Measurements from ENCODE around the gene GRPR. TPM values are rescaled to one million over a fixed set of nuclear protein-coding genes. Genes with fewer than 3 reads are reported as not detected.
A peak's percentile ranks its signal among the peaks of the same experiment; 100 is the strongest.
"Not testable (repeated sequence)": the region's sequence is repeated elsewhere in the genome, so short reads cannot be mapped to it uniquely, and the experiment has no call there.

GRPR gene
- total RNA-seq, 1 experiment from 2014 or later = 0.92 TPM

- in situ Hi-C loops (cut with HindIII; ENCODE audit: low pct_unique_long_range_greater_than_20kb, low sequenced_read_pairs) = no loop called here
- no peak for DNase-seq (ENCODE audit: low read depth, low spot score)
These were observed 2.3 kb downstream of the GRPR start for GRCh38 chrX:16125520-16126149.

GRCh38 chrX:16130707-16131106 lies 7.3 kb downstream of the GRPR start:
- in situ Hi-C loops (cut with HindIII; ENCODE audit: low pct_unique_long_range_greater_than_20kb, low sequenced_read_pairs) = no loop called here
- DNase-seq (ENCODE audit: low read depth, low spot score) = no peak

GRCh38 chrX:16134936-16135335 lies 11.6 kb downstream of the GRPR start:
- in situ Hi-C loops (cut with HindIII; ENCODE audit: low pct_unique_long_range_greater_than_20kb, low sequenced_read_pairs) = no loop called here
- no peak for DNase-seq (ENCODE audit: low read depth, low spot score)

GRCh38 chrX:16136080-16136479 lies 12.7 kb downstream of the GRPR start:
- in situ Hi-C loops (cut with HindIII; ENCODE audit: low pct_unique_long_range_greater_than_20kb, low sequenced_read_pairs) = no loop called here
- no peak for DNase-seq (ENCODE audit: low read depth, low spot score)

- DNase-seq (ENCODE audit: low read depth, low spot score) = no peak
- in situ Hi-C loops (cut with HindIII; ENCODE audit: low pct_unique_long_range_greater_than_20kb, low sequenced_read_pairs) = no loop called here
These were observed 14.2 kb downstream of the GRPR start for GRCh38 chrX:16137416-16138107.

- DNase-seq (ENCODE audit: low read depth, low spot score) = peak; percentile 55
- in situ Hi-C loops (cut with HindIII; ENCODE audit: low pct_unique_long_range_greater_than_20kb, low sequenced_read_pairs) = no loop called here
These were observed 14.7 kb downstream of the GRPR start for GRCh38 chrX:16138108-16138427.

- in situ Hi-C loops (cut with HindIII; ENCODE audit: low pct_unique_long_range_greater_than_20kb, low sequenced_read_pairs) = no loop called here
- no peak for DNase-seq (ENCODE audit: low read depth, low spot score)
These were observed 17.1 kb downstream of the GRPR start for GRCh38 chrX:16140448-16140847.

- in situ Hi-C loops (cut with HindIII; ENCODE audit: low pct_unique_long_range_greater_than_20kb, low sequenced_read_pairs) = no loop called here
- DNase-seq (ENCODE audit: low read depth, low spot score) = no peak
These were observed 17.6 kb downstream of the GRPR start for GRCh38 chrX:16140983-16141382.

- in situ Hi-C loops (cut with HindIII; ENCODE audit: low pct_unique_long_range_greater_than_20kb, low sequenced_read_pairs) = no loop called here
- DNase-seq (ENCODE audit: low read depth, low spot score) = no peak
These were observed 18.3 kb downstream of the GRPR start for GRCh38 chrX:16141422-16142245.

- DNase-seq (ENCODE audit: low read depth, low spot score) = no peak
These were observed 18.8 kb downstream of the GRPR start for GRCh38 chrX:16142246-16142558.

GRCh38 chrX:16143968-16144367 lies 20.6 kb downstream of the GRPR start:
- DNase-seq (ENCODE audit: low read depth, low spot score) = no peak
- in situ Hi-C loops (cut with HindIII; ENCODE audit: low pct_unique_long_range_greater_than_20kb, low sequenced_read_pairs) = no loop called here

More at GRCh38 chrX:16142246-16142558, 18.8 kb downstream of the GRPR start:
- in situ Hi-C loops (cut with HindIII; ENCODE audit: low pct_unique_long_range_greater_than_20kb, low sequenced_read_pairs) = no loop called here

GRCh38 chrX:16144420-16144819 lies 21.1 kb downstream of the GRPR start:
- in situ Hi-C loops (cut with HindIII; ENCODE audit: low pct_unique_long_range_greater_than_20kb, low sequenced_read_pairs) = no loop called here
- no peak for DNase-seq (ENCODE audit: low read depth, low spot score)

GRCh38 chrX:16145093-16145492 lies 21.7 kb downstream of the GRPR start:
- DNase-seq (ENCODE audit: low read depth, low spot score); in situ Hi-C loops (cut with HindIII; ENCODE audit: low pct_unique_long_range_greater_than_20kb, low sequenced_read_pairs): not testable (repeated sequence)

- in situ Hi-C loops (cut with HindIII; ENCODE audit: low pct_unique_long_range_greater_than_20kb, low sequenced_read_pairs) = no loop called here
- no peak for DNase-seq (ENCODE audit: low read depth, low spot score)
These were observed 22.3 kb downstream of the GRPR start for GRCh38 chrX:16145656-16146055.

- no peak for DNase-seq (ENCODE audit: low read depth, low spot score)
- in situ Hi-C loops (cut with HindIII; ENCODE audit: low pct_unique_long_range_greater_than_20kb, low sequenced_read_pairs) = no loop called here
These were observed 25.5 kb downstream of the GRPR start for GRCh38 chrX:16148896-16149295.

GRCh38 chrX:16155581-16156096 lies 32.3 kb downstream of the GRPR start:
- DNase-seq (ENCODE audit: low read depth, low spot score) = no peak
- in situ Hi-C loops (cut with HindIII; ENCODE audit: low pct_unique_long_range_greater_than_20kb, low sequenced_read_pairs) = no loop called here

GRCh38 chrX:16156692-16157331 lies 33.4 kb downstream of the GRPR start:
- in situ Hi-C loops (cut with HindIII; ENCODE audit: low pct_unique_long_range_greater_than_20kb, low sequenced_read_pairs) = no loop called here
- DNase-seq (ENCODE audit: low read depth, low spot score) = no peak

- in situ Hi-C loops (cut with HindIII; ENCODE audit: low pct_unique_long_range_greater_than_20kb, low sequenced_read_pairs) = no loop called here
These were observed 37.4 kb downstream of the GRPR start for GRCh38 chrX:16160729-16161128.

More at GRCh38 chrX:16160729-16161128, 37.4 kb downstream of the GRPR start:
- DNase-seq (ENCODE audit: low read depth, low spot score) = no peak

Measured in SK-MEL-5 (cell line).